H1 (cell line): ENCODE data around the gene SLC12A8.

Source experiments
- CBX5 ChIP-seq: fragments of 300-800, 300-1000 bp; sonication (generic); IDR thresholded peaks from 2 replicates; pipeline ENCODE4 v1.7.1; 2016; ENCODE audit warnings: antibody characterized with exemption, low read length, low read depth
- CTCF ChIP-seq, 3 experiments: IDR thresholded peaks; 1 replicate in 2 of 3; 2 replicates in 1 of 3; pipeline versions ENCODE4 v1.5.1 to v1.6.1; 2011; ENCODE audit warnings: low read length in 3 of 3, mild to moderate bottlenecking in 3 of 3, inconsistent platforms in 2 of 3, low read depth in 1 of 3, moderate library complexity in 1 of 3; ENCODE audit not compliant: insufficient read depth in 1 of 3; ENCODE audit errors: control extremely low read depth in 1 of 3
- EZH2 ChIP-seq: fragments of 200-600 bp; sonication (generic); IDR thresholded peaks from 2 replicates; pipeline ENCODE4 v1.7.1; 2012; ENCODE audit warnings: low read depth, mild to moderate bottlenecking, moderate library complexity, low read length, inconsistent platforms; ENCODE audit not compliant: severe bottlenecking
- POLR2A ChIP-seq, 2 experiments: IDR thresholded peaks; 1 replicate in 1 of 2; 2 replicates in 1 of 2; pipeline ENCODE4 v1.6.1; 2011; ENCODE audit warnings: low read depth in 2 of 2, low read length in 2 of 2, mild to moderate bottlenecking in 2 of 2; ENCODE audit errors: control extremely low read depth in 1 of 2
- RBBP5 ChIP-seq: IDR thresholded peaks from 2 replicates; pipeline ENCODE4 v1.7.1; 2012; ENCODE audit warnings: low read depth, mild to moderate bottlenecking, inconsistent platforms, low read length, moderate library complexity, borderline replicate concordance
- SUZ12 ChIP-seq: fragments of 200-600 bp; sonication (generic); IDR thresholded peaks from 2 replicates; pipeline ENCODE4 v1.6.1; 2012; ENCODE audit warnings: mild to moderate bottlenecking, inconsistent platforms, low read length, moderate library complexity, mixed read lengths
- TAF1 ChIP-seq: IDR thresholded peaks from 2 replicates; pipeline ENCODE4 v1.6.1; 2011; ENCODE audit warnings: mild to moderate bottlenecking, low read depth, low read length
- ZNF274 ChIP-seq: IDR thresholded peaks from 2 replicates; pipeline ENCODE4 v1.7.0; 2012; ENCODE audit warnings: low read length, borderline replicate concordance; ENCODE audit errors: extremely low read depth

DNA sequence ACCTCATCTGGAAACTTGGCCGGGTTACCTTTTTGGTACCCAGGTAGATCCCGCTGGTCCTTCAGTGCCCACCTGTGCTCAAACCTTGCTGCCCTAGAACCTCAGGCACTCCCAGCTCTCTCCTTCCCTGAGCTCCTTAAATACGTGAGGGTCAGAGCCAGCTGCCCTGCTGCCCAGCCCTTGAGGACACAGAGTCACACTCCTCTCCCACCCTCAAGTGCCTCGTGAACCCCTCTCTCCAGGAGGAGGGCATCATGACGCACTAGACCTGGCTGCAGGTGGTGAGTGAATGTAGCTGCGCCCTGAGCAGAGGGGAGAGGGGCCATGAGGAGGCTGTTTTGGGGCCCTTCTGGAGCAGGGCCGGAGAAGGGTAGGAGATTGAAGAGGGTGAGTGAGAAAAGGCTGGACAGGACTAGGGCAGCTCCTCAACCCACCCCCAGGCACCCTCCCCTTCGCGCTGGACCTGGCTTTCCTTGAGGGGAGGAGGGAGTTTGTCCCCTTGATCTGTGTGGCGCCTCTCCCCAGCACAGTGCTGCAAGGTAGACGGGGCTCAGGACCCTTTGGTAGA lies 941 bp downstream of the SLC12A8 start:
- no peak for TF ChIP-seq EZH2
- TF ChIP-seq CTCF (IDR thresholded peaks at IDR 0.05; ENCODE audit: control extremely low read depth in 1 of 3, insufficient read depth in 1 of 3, low read depth in 1 of 3, low read length in 3 of 3) = no peak
- TF ChIP-seq POLR2A (IDR thresholded peaks at IDR 0.05; ENCODE audit: control extremely low read depth in 1 of 2, low read depth in 2 of 2, low read length in 2 of 2) = no peak
- no peak for TF ChIP-seq TAF1
- TF ChIP-seq ZNF274 = no peak
- TF ChIP-seq SUZ12 = no peak
- no peak for TF ChIP-seq RBBP5
- TF ChIP-seq CBX5 = no peak
